GM19099 (cell line): ENCODE results near the gene KCNQ1.

Experiments used
- POLR2A ChIP-seq: IDR thresholded peaks from 3 replicates; pipeline ENCODE4 v1.6.1; 2011; ENCODE audit warnings: low read depth; ENCODE audit not compliant: insufficient read length; ENCODE audit errors: extremely low read depth

The KCNQ1 gene

DNA sequence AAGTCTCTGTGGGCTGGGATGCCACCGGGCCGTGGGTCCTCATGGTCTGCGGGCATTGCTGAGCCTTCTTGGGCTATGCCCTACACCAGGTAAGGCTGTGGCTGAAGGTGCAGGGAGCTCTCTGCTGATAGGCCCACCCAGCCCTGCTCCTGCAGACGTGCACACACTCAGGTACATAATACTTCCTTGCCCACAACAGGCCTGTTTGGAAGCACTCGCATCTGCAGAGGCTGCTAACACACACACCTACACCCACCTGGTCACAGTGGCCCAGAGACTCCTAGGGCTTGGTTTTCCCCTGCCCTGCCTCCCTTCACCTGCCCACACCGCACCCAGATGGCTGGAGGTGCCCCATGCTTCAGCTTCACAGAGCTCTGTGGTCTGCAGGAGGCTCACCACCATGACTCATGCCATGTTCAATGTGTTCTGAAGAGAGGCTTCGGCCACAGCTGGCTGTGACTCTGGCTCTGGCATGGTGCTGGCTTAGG, 327.8 kb downstream of the KCNQ1 start:
- TF ChIP-seq POLR2A, result no peak

- TF ChIP-seq POLR2A, result no peak
These were observed 329.6 kb downstream of the KCNQ1 start for GRCh38 chr11:2774173-2775082.

DNA sequence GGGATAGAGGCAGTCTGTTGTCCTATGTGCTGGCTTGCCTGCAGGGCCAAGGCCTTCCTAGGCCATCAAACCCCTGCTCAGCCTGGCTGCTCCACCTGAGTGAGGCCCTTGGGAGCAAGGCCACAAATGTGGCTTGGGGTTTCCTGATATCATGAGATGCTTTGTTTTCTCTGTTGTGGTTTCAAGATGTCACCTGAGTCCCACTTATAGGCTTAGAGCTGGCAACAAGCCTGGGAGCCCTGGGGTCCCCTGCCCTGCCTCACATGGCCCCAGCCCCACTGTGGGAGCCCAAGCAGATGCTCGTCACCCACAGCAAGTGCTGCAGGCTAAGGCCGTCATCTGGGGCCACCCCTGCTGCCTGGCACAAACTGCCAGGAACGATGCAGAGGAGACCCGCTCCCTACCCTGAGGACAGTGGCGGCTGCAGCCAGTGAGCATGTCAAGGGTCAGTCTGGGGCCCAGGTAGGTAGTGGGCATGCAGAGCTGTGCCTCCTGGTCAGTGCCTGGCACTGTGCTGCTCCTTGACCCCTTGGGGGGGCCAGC, 330.3 kb downstream of the KCNQ1 start:
- TF ChIP-seq POLR2A, result no peak

DNA sequence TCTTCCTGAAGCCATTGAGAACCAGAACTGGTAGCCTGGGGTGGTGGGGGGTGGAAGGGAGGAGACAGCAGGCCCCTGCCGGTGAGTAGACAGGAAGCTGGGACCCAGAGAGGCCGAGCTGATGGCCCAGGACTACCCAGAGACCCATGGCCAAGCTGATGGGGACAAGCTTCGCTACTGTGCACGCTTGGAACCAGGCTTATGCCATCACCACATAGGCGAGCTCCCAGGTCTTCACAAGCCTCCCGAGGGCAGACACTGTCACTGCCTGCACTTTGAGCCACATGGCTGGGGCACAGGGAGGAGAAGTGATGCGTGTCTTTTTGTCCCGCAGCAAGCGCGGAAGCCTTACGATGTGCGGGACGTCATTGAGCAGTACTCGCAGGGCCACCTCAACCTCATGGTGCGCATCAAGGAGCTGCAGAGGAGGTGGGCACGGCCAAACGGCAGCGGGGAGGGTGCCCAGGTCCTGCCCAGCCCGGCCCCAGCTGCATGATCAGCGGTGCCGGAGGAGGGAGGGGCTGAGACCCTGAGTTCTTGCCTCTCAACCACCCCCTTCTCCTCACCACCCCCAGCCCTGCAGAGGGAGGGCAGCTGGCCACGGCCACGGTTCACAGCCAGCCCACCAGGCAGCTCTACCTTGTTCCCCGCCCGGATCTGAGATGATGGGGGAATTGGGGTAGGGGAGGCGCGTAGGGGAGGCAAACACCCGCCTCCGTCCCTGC, 331.0 kb downstream of the KCNQ1 start:
- no peak for TF ChIP-seq POLR2A

GRCh38 chr11:2776351-2777061, 331.7 kb downstream of the KCNQ1 start:
- no peak for TF ChIP-seq POLR2A

- no peak for TF ChIP-seq POLR2A
These were observed 332.6 kb downstream of the KCNQ1 start for GRCh38 chr11:2777386-2777785.

GRCh38 chr11:2777871-2778629, 333.2 kb downstream of the KCNQ1 start:
- TF ChIP-seq POLR2A, result no peak

- TF ChIP-seq POLR2A, result no peak
These were observed 334.1 kb downstream of the KCNQ1 start for GRCh38 chr11:2778630-2779498.

DNA sequence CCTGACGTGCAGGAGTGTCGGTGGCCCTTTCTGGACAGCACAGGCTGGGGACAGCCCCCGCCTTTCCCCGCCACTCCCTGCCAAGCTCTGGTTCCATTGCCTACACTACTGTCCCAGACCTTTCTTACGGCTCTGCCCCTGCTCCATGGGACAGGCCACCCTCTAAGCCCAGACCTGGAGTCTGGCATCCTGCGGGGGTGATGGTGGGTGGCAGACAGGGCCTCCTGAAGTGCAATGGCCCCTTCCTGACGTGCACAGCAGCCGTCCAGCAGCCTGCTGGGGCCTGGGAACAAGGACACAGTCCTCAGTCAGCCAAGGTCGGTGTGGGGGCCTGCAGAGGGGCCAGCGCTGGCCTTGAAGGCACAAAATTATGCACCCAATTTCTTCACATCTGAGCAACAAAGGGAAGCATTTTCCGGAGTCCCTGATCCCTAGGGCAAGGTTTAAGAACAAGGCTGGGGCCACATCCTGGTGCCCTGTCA, 334.7 kb downstream of the KCNQ1 start:
- TF ChIP-seq POLR2A, result no peak

DNA sequence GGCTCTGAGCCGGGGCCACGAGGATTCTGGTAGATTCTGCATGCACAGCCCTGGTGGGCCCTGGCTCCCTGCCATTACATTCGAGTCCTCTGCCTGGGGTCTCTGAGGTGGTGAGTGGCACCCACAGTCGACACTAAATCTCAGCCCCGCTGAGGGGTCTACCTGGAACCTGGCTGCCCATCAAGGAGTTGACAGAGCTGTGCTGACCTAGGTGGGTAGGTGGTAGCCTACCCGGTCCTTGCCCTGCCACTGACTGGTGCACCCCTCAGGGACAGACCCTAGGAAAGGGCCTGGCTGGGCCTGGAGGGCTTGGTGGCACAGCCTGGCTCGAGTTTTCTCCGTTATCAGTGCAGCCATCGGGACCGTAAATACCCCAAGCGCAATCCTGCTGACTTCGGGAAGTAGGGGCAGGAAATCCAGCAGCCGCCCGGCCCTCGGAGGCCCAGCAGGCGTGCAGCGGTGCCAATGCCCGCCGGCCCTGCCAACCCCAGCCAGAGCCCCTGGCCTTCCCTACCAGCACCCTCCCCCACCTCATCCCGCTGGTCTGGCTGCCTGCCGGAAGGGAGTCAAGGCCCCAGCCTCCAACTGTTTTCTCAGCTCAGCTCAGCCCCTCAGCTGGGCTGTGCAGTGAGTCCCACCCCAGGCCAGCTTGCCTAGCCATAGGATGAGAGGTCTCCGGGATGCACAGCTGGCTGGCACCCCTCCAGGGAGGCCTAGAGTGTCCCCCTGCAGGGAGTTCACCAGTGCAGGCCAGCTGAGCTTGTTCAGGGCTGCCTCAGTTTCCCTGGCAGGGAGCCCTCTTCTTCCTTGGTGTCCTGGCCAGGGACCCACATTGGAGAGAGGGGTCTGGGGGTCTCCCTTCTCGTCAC, 335.4 kb downstream of the KCNQ1 start:
- TF ChIP-seq POLR2A, result no peak

DNA sequence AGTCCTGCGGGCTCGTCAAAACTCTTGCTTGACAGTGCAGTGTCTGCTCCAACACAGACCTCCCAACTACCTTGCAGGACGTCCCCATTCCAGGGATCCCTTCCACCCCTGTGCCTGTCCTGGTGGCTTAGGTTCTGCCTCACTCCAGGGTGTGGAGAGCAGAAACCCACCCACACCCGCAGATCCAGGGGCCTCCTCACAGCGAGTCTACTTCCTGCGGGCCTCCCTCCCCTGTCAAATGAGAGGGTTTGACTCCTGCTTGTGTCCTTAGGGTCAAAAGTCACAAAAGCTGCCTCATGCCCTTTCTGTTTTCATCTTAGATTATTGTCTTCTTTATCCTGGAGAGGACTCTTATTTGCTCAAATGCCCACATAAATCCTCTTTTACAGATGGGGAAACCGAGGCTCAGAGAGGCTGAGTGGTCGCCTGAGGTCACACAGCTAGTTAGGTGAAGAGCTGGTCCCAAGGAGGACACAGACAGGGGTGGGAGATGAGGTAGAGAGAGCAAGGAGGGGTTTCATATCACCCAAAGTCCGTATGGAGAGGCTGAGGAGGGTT, 336.1 kb downstream of the KCNQ1 start:
- TF ChIP-seq POLR2A, result no peak
